Progenitor cell of endocrine pancreas (in vitro differentiated cells): ENCODE data around the gene PPM1A. TPM values are rescaled to one million over a fixed set of nuclear protein-coding genes. Genes with fewer than 3 reads are reported as not detected.
A peak's percentile ranks its signal among the peaks of the same experiment; 100 is the strongest.

ENCODE experiments used
- DNase-seq: peaks from one replicate; pipeline ENCODE4 v3.0.0; 2021; ENCODE audit warnings: low spot score; ENCODE audit not compliant: unreplicated experiment
- H3K27ac Mint-ChIP-seq: 2 replicates; pipeline ENCODE4 v1.8.0; 2021; ENCODE audit warnings: mild to moderate bottlenecking, moderate library complexity, mixed read lengths
- H3K27me3 Mint-ChIP-seq: 2 replicates; pipeline ENCODE4 v1.8.0; 2021; ENCODE audit warnings: mixed read lengths
- H3K36me3 Mint-ChIP-seq: 2 replicates; pipeline ENCODE4 v1.8.0; 2022; ENCODE audit warnings: mixed read lengths; ENCODE audit not compliant: insufficient read depth
- H3K4me1 Mint-ChIP-seq: 2 replicates; pipeline ENCODE4 v1.8.0; 2021; ENCODE audit warnings: low read depth, mixed read lengths
- H3K4me3 Mint-ChIP-seq: 2 replicates; pipeline ENCODE4 v1.8.0; 2021; ENCODE audit warnings: low read depth, mild to moderate bottlenecking, moderate library complexity, mixed read lengths
- H3K9me3 Mint-ChIP-seq: 2 replicates; pipeline ENCODE4 v1.8.0; 2021; ENCODE audit warnings: low read depth, mixed read lengths
- total RNA-seq: library from RNA; stranded (reverse); gene quantifications from 2 replicates; pipeline ENCODE4 v1.2.1, GENCODE V29; 2021
- TF ChIP-seq, protein P1 (sequence below): fragments of 200-600 bp; sonication (generic); IDR thresholded peaks from one replicate; pipeline ENCODE4 v1.5.0; 2021; ENCODE audit warnings: antibody characterized with exemption, mild to moderate bottlenecking; ENCODE audit not compliant: unreplicated experiment

The PPM1A gene
- total RNA-seq, 1 donor from 2014 or later, result 43.1 TPM

- TF ChIP-seq, protein P1, sequence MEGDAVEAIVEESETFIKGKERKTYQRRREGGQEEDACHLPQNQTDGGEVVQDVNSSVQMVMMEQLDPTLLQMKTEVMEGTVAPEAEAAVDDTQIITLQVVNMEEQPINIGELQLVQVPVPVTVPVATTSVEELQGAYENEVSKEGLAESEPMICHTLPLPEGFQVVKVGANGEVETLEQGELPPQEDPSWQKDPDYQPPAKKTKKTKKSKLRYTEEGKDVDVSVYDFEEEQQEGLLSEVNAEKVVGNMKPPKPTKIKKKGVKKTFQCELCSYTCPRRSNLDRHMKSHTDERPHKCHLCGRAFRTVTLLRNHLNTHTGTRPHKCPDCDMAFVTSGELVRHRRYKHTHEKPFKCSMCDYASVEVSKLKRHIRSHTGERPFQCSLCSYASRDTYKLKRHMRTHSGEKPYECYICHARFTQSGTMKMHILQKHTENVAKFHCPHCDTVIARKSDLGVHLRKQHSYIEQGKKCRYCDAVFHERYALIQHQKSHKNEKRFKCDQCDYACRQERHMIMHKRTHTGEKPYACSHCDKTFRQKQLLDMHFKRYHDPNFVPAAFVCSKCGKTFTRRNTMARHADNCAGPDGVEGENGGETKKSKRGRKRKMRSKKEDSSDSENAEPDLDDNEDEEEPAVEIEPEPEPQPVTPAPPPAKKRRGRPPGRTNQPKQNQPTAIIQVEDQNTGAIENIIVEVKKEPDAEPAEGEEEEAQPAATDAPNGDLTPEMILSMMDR, result no peak
- Mint-ChIP-seq H3K9me3 (no peaks in the 10 kb centered on the region), H3K4me3 (peak overlapping the region; percentile 85), H3K27ac (no peak overlapping the region), H3K4me1 (peaks cover 12% of the 10 kb centered on the region), H3K36me3 (no peaks in the 10 kb centered on the region), H3K27me3 (peaks cover 39% of the 10 kb centered on the region)
- no peak for DNase-seq
These were observed 83.0 kb downstream of the PPM1A start for GRCh38 chr14:60332046-60332399.

DNA sequence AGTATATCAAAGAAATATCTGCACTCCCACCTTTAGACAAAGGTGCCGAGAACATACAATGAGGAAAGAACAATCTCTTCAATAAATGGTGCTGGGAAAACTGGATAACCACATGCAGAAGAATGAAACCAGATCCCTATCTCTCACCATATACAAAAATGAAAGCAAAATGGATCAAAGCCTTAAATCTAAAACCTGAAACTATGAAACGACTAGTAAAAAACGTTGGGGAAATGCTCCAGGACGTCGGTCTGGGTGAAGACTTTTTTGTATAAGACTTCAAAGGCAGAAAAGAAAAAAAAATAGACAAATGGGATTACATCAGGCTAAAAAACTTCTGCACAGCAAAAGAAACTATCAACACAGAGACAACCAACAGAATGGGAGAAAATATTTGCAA is 83.8 kb downstream of the PPM1A start:
- no peak overlapping the region for H3K4me3 Mint-ChIP-seq

GRCh38 chr14:60339571-60339970 is 90.5 kb downstream of the PPM1A start:
- H3K27me3 Mint-ChIP-seq, result peaks cover 13% of the 10 kb centered on the region
- TF ChIP-seq, protein P1, result no peak
- H3K27ac Mint-ChIP-seq, result peak overlapping the region; percentile 30

More for the DNA sequence above, 83.8 kb downstream of the PPM1A start:
- no peaks in the 10 kb centered on the region for H3K9me3 Mint-ChIP-seq
- H3K27me3 Mint-ChIP-seq, result peaks cover 36% of the 10 kb centered on the region
- no peak overlapping the region for H3K27ac Mint-ChIP-seq
- H3K36me3 Mint-ChIP-seq, result no peaks in the 10 kb centered on the region
- TF ChIP-seq, protein P1, result no peak
- peaks cover 8% of the 10 kb centered on the region for H3K4me1 Mint-ChIP-seq
- DNase-seq, result no peak

GRCh38 chr14:60343571-60344071 is 94.6 kb downstream of the PPM1A start:
- DNase-seq, result no peak
- Mint-ChIP-seq H3K36me3 (no peaks in the 10 kb centered on the region), H3K4me3 (no peak overlapping the region), H3K27me3 (peaks cover 3% of the 10 kb centered on the region), H3K4me1 (peaks cover 20% of the 10 kb centered on the region), H3K9me3 (no peaks in the 10 kb centered on the region), H3K27ac (no peak overlapping the region)
- TF ChIP-seq, protein P1, result no peak

More at GRCh38 chr14:60339571-60339970, 90.5 kb downstream of the PPM1A start:
- Mint-ChIP-seq H3K4me3 (no peak overlapping the region), H3K4me1 (no peaks in the 10 kb centered on the region), H3K36me3 (no peaks in the 10 kb centered on the region), H3K9me3 (no peaks in the 10 kb centered on the region)
- no peak for DNase-seq

- H3K36me3 Mint-ChIP-seq, result no peaks in the 10 kb centered on the region
- TF ChIP-seq, protein P1, result no peak
- H3K9me3 Mint-ChIP-seq, result no peaks in the 10 kb centered on the region
- DNase-seq, result no peak
- H3K4me1 Mint-ChIP-seq, result peaks cover 24% of the 10 kb centered on the region
- no peak overlapping the region for H3K4me3 Mint-ChIP-seq
- no peak overlapping the region for H3K27ac Mint-ChIP-seq
- peaks cover 3% of the 10 kb centered on the region for H3K27me3 Mint-ChIP-seq
These were observed 95.7 kb downstream of the PPM1A start for GRCh38 chr14:60344751-60345150.
